Thymus (tissue), 11 donors: ENCODE measurements around the gene ZNF416. TPM values are rescaled to one million over a fixed set of nuclear protein-coding genes. Genes with fewer than 3 reads are reported as not detected.

ENCODE experiments used
- DNase-seq, 9 donors: peaks; one replicate each; pipeline ENCODE4 v3.0.0-alpha.2; 2013; ENCODE audit warnings: low spot score in 9 of 9, low read depth in 6 of 9, missing footprints in 1 of 9
- H3K27ac ChIP-seq, 2 donors: one replicate each; pipeline ENCODE4 v1.5.1; 2013; ENCODE audit warnings: control low read depth in 1 of 2, low read depth in 1 of 2, low read length in 1 of 2, mild to moderate bottlenecking in 1 of 2, moderate library complexity in 1 of 2
- H3K27me3 ChIP-seq, 2 donors: one replicate each; pipeline ENCODE4 v1.5.1; 2013; ENCODE audit warnings: low read length in 1 of 2; ENCODE audit not compliant: control insufficient read depth in 2 of 2, insufficient read depth in 1 of 2
- H3K36me3 ChIP-seq, 2 donors: one replicate each; pipeline ENCODE4 v1.5.1; 2013; ENCODE audit warnings: low read length in 1 of 2, mild to moderate bottlenecking in 1 of 2, moderate library complexity in 1 of 2; ENCODE audit not compliant: control insufficient read depth in 2 of 2, insufficient read depth in 2 of 2
- H3K4me1 ChIP-seq, 2 donors: one replicate each; pipeline ENCODE4 v1.5.1; 2013; ENCODE audit warnings: low read length in 2 of 2; ENCODE audit not compliant: control insufficient read depth in 2 of 2, insufficient read depth in 2 of 2
- H3K4me3 ChIP-seq, 2 donors: one replicate each; pipeline ENCODE4 v1.5.1; 2013; ENCODE audit warnings: low read length in 2 of 2, control low read depth in 1 of 2, mild to moderate bottlenecking in 1 of 2
- H3K9me3 ChIP-seq, 2 donors: one replicate each; pipeline ENCODE4 v1.5.1; 2013; ENCODE audit warnings: low read length in 1 of 2, mild to moderate bottlenecking in 1 of 2; ENCODE audit not compliant: control insufficient read depth in 2 of 2, insufficient read depth in 1 of 2
- WGBS: extraction: QIAGEN DNeasy Blood & Tissue Kit; methylation state at CpG from one replicate; pipeline ENCODE4 v1.1.7; 2013; 5-methylcytosine and 5-hydroxymethylcytosine counted together
- polyA plus RNA-seq: library from polyadenylated mRNA; stranded (reverse); fragments of 200-250 nt; gene quantifications from one replicate; pipeline ENCODE4 v1.2.3, GENCODE V29; 2013
- total RNA-seq: library from RNA; stranded (reverse); fragments of 120-200 nt; gene quantifications from one replicate; pipeline ENCODE4 v1.2.4, GENCODE V29; 2013
- donor health status: healthy.

Gene ZNF416
- total and polyA plus RNA-seq, 2 donors, result 4.4 to 7.1 TPM

DNA sequence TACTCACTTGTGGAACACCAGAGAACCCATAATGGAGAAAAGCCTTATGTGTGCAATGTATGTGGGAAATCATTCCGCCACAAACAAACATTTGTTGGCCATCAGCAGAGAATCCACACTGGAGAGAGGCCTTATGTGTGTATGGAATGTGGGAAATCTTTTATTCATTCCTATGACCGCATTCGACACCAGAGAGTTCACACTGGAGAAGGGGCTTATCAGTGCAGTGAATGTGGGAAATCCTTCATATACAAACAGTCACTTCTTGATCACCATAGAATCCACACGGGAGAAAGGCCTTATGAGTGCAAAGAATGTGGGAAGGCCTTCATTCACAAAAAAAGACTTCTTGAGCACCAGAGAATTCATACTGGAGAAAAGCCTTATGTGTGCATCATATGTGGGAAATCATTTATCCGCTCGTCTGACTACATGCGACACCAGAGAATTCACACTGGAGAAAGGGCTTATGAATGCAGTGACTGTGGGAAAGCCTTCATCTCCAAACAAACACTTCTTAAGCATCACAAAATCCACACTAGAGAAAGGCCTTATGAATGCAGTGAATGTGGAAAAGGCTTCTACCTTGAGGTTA lies 40.7 kb downstream of the ZNF416 start:
- WGBS, result 98% methylated on average over 7 of the region's 7 CpGs
- Histone ChIP-seq H3K27ac (no peak overlapping the region), H3K9me3 (peaks cover 42 to 43% of the 10 kb centered on the region in 2 donors), H3K4me3 (no peak overlapping the region), H3K36me3 (peaks cover 65 to 66% of the 10 kb centered on the region in 2 donors), H3K4me1 (no peaks in the 10 kb centered on the region), H3K27me3 (no peaks in the 10 kb centered on the region)
- peak in 1 of 9 donors; percentile 13 for DNase-seq

DNA sequence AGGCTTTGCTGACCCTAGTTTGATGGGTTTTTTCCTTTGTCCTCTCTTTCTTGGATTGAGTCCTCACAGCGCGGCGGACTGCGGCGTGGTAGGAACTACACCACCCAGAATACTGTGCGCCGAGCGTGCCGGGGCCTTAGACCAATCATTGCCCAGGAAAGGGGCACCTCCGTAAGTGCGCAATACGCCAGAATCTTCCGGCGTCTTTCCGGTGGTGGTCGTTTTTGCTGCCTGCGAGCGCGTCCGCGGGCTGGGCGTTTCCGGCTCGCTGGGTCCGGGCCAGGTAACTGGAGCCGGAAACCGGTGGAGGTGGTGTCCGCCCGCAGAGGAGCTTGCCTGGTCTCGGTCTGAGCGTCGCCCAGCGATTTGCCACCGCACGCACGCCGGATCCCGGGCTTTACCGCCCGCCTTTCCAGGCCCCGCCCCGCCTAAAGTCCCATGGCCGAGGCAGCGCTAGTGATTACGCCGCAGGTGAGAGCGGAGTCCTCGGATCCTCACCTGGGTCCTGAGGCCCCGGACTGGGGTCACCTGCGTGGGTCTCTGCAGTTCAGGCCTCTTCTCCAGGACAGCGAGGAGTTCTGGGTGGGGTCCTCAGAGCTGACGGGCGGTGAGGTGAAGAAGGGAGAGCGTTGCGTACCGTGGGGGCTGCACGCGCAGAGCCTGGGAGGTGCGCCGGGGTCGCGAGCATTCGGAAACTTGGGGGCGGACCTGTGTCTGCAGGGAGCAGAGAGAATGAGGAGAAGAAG lies 51.4 kb downstream of the ZNF416 start, which contains the start of gene ZNF549:
Gene ZNF549 (plus strand): TSS at position 221 of the 746 bp plus-strand sequence. CDS start 218 bp downstream, at position 439.
- under 1% methylated on average over 64 of the region's 64 CpGs for whole genome bisulfite sequencing
- peak within 1 kb of the TSS; percentile 79 to 92 for H3K4me3 ChIP-seq
- peak; percentile 66 to 93 (median 80) for DNase-seq
- H3K36me3 ChIP-seq, result peaks cover 13 to 18% of the 10 kb centered on the region in 2 donors
- H3K9me3 ChIP-seq, result peaks cover 0 to 10% of the 10 kb centered on the region in 2 donors
- peaks cover 0 to 8% of the 10 kb centered on the region in 2 donors for H3K4me1 ChIP-seq
- peak within 1 kb of the TSS; percentile 75 to 89 for H3K27ac ChIP-seq
- H3K27me3 ChIP-seq, result no peaks in the 10 kb centered on the region

Other genes starting within 250 kb of the ZNF416 start
- 10.7 TPM for gene ZNF304, start 227.6 kb downstream of the ZNF416 start, total RNA-seq
- 7.9 TPM for gene ZNF304, start 227.6 kb downstream of the ZNF416 start, polyA plus RNA-seq
- 23.7 TPM for gene TRAPPC2B, start 215.4 kb downstream of the ZNF416 start, total RNA-seq
- gene TRAPPC2B, start 215.4 kb downstream of the ZNF416 start, polyA plus RNA-seq, result 42.2 TPM
- gene ZNF547, start 215.4 kb downstream of the ZNF416 start, total RNA-seq, result 4.3 TPM
- gene ZNF547, start 215.4 kb downstream of the ZNF416 start, polyA plus RNA-seq, result 7.2 TPM
- 14.7 TPM for gene ZNF548, start 189.1 kb downstream of the ZNF416 start, total RNA-seq
- 26.4 TPM for gene ZNF548, start 189.1 kb downstream of the ZNF416 start, polyA plus RNA-seq
- 10.4 TPM for gene ZNF17, start 167.8 kb downstream of the ZNF416 start, total RNA-seq
- gene ZNF17, start 167.8 kb downstream of the ZNF416 start, polyA plus RNA-seq, result 5.3 TPM
- gene ZNF749, start 143.6 kb downstream of the ZNF416 start, total RNA-seq, result 11.2 TPM
- gene ZNF749, start 143.6 kb downstream of the ZNF416 start, polyA plus RNA-seq, result 8.5 TPM
- 0.42 TPM for gene VN1R1, start 121.8 kb downstream of the ZNF416 start, total RNA-seq
- gene VN1R1, start 121.8 kb downstream of the ZNF416 start, polyA plus RNA-seq, result 0.48 TPM
- 17.0 TPM for gene ZNF772, start 101.3 kb downstream of the ZNF416 start, total RNA-seq
- gene ZNF772, start 101.3 kb downstream of the ZNF416 start, polyA plus RNA-seq, result 3.6 TPM
- gene ZNF419, start 91.2 kb downstream of the ZNF416 start, total RNA-seq, result 10.7 TPM
- 12.2 TPM for gene ZNF419, start 91.2 kb downstream of the ZNF416 start, polyA plus RNA-seq
- gene ZNF773, start 79.0 kb downstream of the ZNF416 start, total RNA-seq, result 9.6 TPM
- 7.0 TPM for gene ZNF773, start 79.0 kb downstream of the ZNF416 start, polyA plus RNA-seq
- 7.0 TPM for gene ZNF549, start 51.6 kb downstream of the ZNF416 start, total RNA-seq
- gene ZNF549, start 51.6 kb downstream of the ZNF416 start, polyA plus RNA-seq, result 6.3 TPM
- 11.8 TPM for gene ZNF550, start 19.0 kb downstream of the ZNF416 start, total RNA-seq
- gene ZNF550, start 19.0 kb downstream of the ZNF416 start, polyA plus RNA-seq, result 8.0 TPM
- 12.2 TPM for gene ZIK1, start 5.2 kb upstream of the ZNF416 start, total RNA-seq
- 6.0 TPM for gene ZIK1, start 5.2 kb upstream of the ZNF416 start, polyA plus RNA-seq
- gene ZNF530, start 21.0 kb upstream of the ZNF416 start, total RNA-seq, result 6.2 TPM
- 3.9 TPM for gene ZNF530, start 21.0 kb upstream of the ZNF416 start, polyA plus RNA-seq
- 18.8 TPM for gene ZNF134, start 35.3 kb upstream of the ZNF416 start, total RNA-seq
- gene ZNF134, start 35.3 kb upstream of the ZNF416 start, polyA plus RNA-seq, result 9.0 TPM
- gene ZNF211, start 54.3 kb upstream of the ZNF416 start, total RNA-seq, result 18.2 TPM
- 24.6 TPM for gene ZNF211, start 54.3 kb upstream of the ZNF416 start, polyA plus RNA-seq
- 0.05 TPM for gene ZSCAN4, start 90.0 kb upstream of the ZNF416 start, total RNA-seq
- 0.96 TPM for gene ZSCAN4, start 90.0 kb upstream of the ZNF416 start, polyA plus RNA-seq
- 11.1 TPM for gene ZNF551, start 103.1 kb upstream of the ZNF416 start, total RNA-seq
- 3.4 TPM for gene ZNF551, start 103.1 kb upstream of the ZNF416 start, polyA plus RNA-seq
- gene ZNF154, start 130.3 kb upstream of the ZNF416 start, total RNA-seq, result 10.5 TPM
- 10.8 TPM for gene ZNF154, start 130.3 kb upstream of the ZNF416 start, polyA plus RNA-seq
- gene ZNF671, start 148.7 kb upstream of the ZNF416 start, total RNA-seq, result 21.9 TPM
- gene ZNF671, start 148.7 kb upstream of the ZNF416 start, polyA plus RNA-seq, result 19.8 TPM
- gene ZNF776, start 167.9 kb upstream of the ZNF416 start, total RNA-seq, result 25.1 TPM
- gene ZNF776, start 167.9 kb upstream of the ZNF416 start, polyA plus RNA-seq, result 13.8 TPM
- gene ZNF586, start 190.8 kb upstream of the ZNF416 start, total RNA-seq, result 26.9 TPM
- 15.2 TPM for gene ZNF586, start 190.8 kb upstream of the ZNF416 start, polyA plus RNA-seq
- 7.3 TPM for gene ZNF552, start 236.0 kb upstream of the ZNF416 start, total RNA-seq
- gene ZNF552, start 236.0 kb upstream of the ZNF416 start, polyA plus RNA-seq, result 7.8 TPM